HCT116 (cell line): ENCODE data around the gene DAPK1. TPM values are rescaled to one million over a fixed set of nuclear protein-coding genes. Genes with fewer than 3 reads are reported as not detected.

ENCODE experiments used
- ATAC-seq: fragments of 200-7000 bp; cut with Tn5 transposase; 2 replicates; pipeline ENCODE4 v1.9.1; 2020; ENCODE audit warnings: mild to moderate bottlenecking, moderate library complexity
- BruUV-seq: library from RNA; stranded (reverse); fragments of 400-500 nt; replicated peaks from 2 replicates; lab custom pipeline; 2021; lab: Mats Ljungman, UMichigan
- CTCF ChIA-PET: fragments of 300-600 bp; sonication (Branson Sonifier 250); formaldehyde crosslinking; loops from one replicate; lab custom pipeline; 2021; ENCODE audit warnings: antibody characterized with exemption; lab: Charles Lee
- POLR2A ChIA-PET: fragments of 300-600, 350-600 bp; sonication (Branson Sonifier 250); formaldehyde crosslinking; loops from one replicate; lab custom pipeline; 2021; ENCODE audit warnings: antibody characterized with exemption; lab: Charles Lee
- RAD21 ChIA-PET, 2 experiments: fragments of 300-600 bp; sonication (Branson Sonifier 250); formaldehyde crosslinking; loops; one replicate each; lab custom pipeline; 2023; ENCODE audit warnings: low total read pairs in 2 of 2; ENCODE audit not compliant: uncharacterized antibody in 2 of 2, unreplicated experiment in 2 of 2, low non-redundant PET in 1 of 2; lab: Charles Lee
- DNase-seq: peaks from one replicate; pipeline ENCODE4 v3.0.0-alpha.2; 2010; ENCODE audit warnings: low read depth, low spot score
- H2AFZ ChIP-seq: fragments of 200-600 bp; shearing (Covaris generic), sonication (generic); 2 replicates; pipeline ENCODE4 v1.6.1; 2017; ENCODE audit warnings: low read depth, mixed run types, mixed read lengths, antibody characterized with exemption, low read length; ENCODE audit not compliant: poor library complexity, severe bottlenecking
- H3K27ac ChIP-seq: 2 replicates; pipeline ENCODE4 v1.5.1; 2012; ENCODE audit warnings: low read depth, low read length
- H3K27me3 ChIP-seq: fragments of 200-600 bp; sonication (generic); 2 replicates; pipeline ENCODE4 v1.6.1; 2016; ENCODE audit warnings: mixed run types, low read length, mixed read lengths; ENCODE audit not compliant: insufficient read depth
- H3K36me3 ChIP-seq, 2 experiments: fragments of 200-500 bp in 1 of 2; fragments of 200-600 bp in 1 of 2; sonication (Bioruptor generic) in 1 of 2; sonication (generic) in 1 of 2; 2 replicates each; pipeline versions ENCODE4 v1.5.1 to v1.6.1; 2014 to 2016; ENCODE audit warnings: low read length in 2 of 2, inconsistent platforms in 1 of 2, mixed read lengths in 1 of 2, mixed run types in 1 of 2; ENCODE audit not compliant: insufficient read depth in 2 of 2, control insufficient read depth in 1 of 2
- H3K4me1 ChIP-seq, 2 experiments: fragments of 200-600 bp in 1 of 2; sonication (generic) in 1 of 2; 2 replicates each; pipeline versions ENCODE4 v1.5.1 to v1.6.1; 2012 to 2017; ENCODE audit warnings: low read length in 2 of 2, inconsistent platforms in 1 of 2, mild to moderate bottlenecking in 1 of 2, mixed read lengths in 1 of 2, mixed run types in 1 of 2, moderate library complexity in 1 of 2; ENCODE audit not compliant: insufficient read depth in 2 of 2, control insufficient read depth in 1 of 2
- H3K4me2 ChIP-seq: fragments of 200-600 bp; sonication (generic); 2 replicates; pipeline ENCODE4 v1.6.1; 2017; ENCODE audit warnings: mixed run types, low read length, mixed read lengths
- H3K4me3 ChIP-seq, 2 experiments: fragments of 200-600 bp in 1 of 2; sonication (generic) in 1 of 2; replicated peaks in 1 of 2; 2 replicates each; pipeline ENCODE4 v1.5.1; 2011 to 2016; ENCODE audit warnings: low read length in 2 of 2, control low read depth in 1 of 2, low read depth in 1 of 2, mild to moderate bottlenecking in 1 of 2, mixed read lengths in 1 of 2, mixed run types in 1 of 2
- H3K79me2 ChIP-seq: fragments of 200-600 bp; sonication (generic); 2 replicates; pipeline ENCODE4 v1.6.1; 2017; ENCODE audit warnings: mild to moderate bottlenecking, mixed run types, low read length, moderate library complexity, mixed read lengths; ENCODE audit not compliant: insufficient read depth
- H3K9ac ChIP-seq: fragments of 200-600 bp; sonication (generic); 2 replicates; pipeline ENCODE4 v1.6.1; 2016; ENCODE audit warnings: low read length, mixed read lengths
- H3K9me2 ChIP-seq: fragments of 200-600 bp; sonication (generic), shearing (Covaris generic); 2 replicates; pipeline ENCODE4 v1.6.1; 2017; ENCODE audit warnings: mixed run types, mild to moderate bottlenecking, moderate library complexity; ENCODE audit not compliant: insufficient read depth
- H3K9me3 ChIP-seq, 2 experiments: fragments of 200-500 bp in 1 of 2; fragments of 200-600 bp in 1 of 2; sonication (Bioruptor generic) in 1 of 2; sonication (generic) in 1 of 2; 2 replicates each; pipeline ENCODE4 v1.6.1; 2014 to 2017; ENCODE audit warnings: low read length in 2 of 2, mixed read lengths in 2 of 2, inconsistent platforms in 1 of 2, low read depth in 1 of 2, mild to moderate bottlenecking in 1 of 2, mixed run types in 1 of 2, moderate library complexity in 1 of 2; ENCODE audit not compliant: control insufficient read depth in 1 of 2, insufficient read depth in 1 of 2
- H4K20me1 ChIP-seq: fragments of 200-600 bp; sonication (generic), shearing (Covaris generic); 2 replicates; pipeline ENCODE4 v1.6.1; 2017; ENCODE audit warnings: mixed run types, mild to moderate bottlenecking, moderate library complexity; ENCODE audit not compliant: insufficient read depth
- ATF3 ChIP-seq: IDR thresholded peaks from 2 replicates; pipeline ENCODE4 v1.6.1; 2012
- EGR1 ChIP-seq: IDR thresholded peaks from 2 replicates; pipeline ENCODE4 v1.6.1; 2012; ENCODE audit warnings: low read depth
- ELF1 ChIP-seq: IDR thresholded peaks from 2 replicates; pipeline ENCODE4 v1.6.1; 2012; ENCODE audit warnings: low read depth, borderline replicate concordance
- EZH2 ChIP-seq: fragments of 200-600 bp; sonication (generic); IDR thresholded peaks from 2 replicates; pipeline ENCODE4 v1.6.1; 2017; ENCODE audit warnings: antibody characterized with exemption, mixed run types
- FOSL1 ChIP-seq: IDR thresholded peaks from 2 replicates; pipeline ENCODE4 v1.6.1; 2012; ENCODE audit warnings: low read depth
- MAX ChIP-seq: IDR thresholded peaks from 2 replicates; pipeline ENCODE4 v1.6.1; 2012
- RAD21 ChIP-seq: IDR thresholded peaks from 2 replicates; pipeline ENCODE4 v1.6.1; 2012; ENCODE audit warnings: low read depth, mild to moderate bottlenecking
- REST ChIP-seq: IDR thresholded peaks from 2 replicates; pipeline ENCODE4 v1.6.1; 2012; ENCODE audit warnings: low read depth
- SIN3A ChIP-seq: IDR thresholded peaks from 2 replicates; pipeline ENCODE4 v1.6.1; 2012; ENCODE audit warnings: low read depth
- SRF ChIP-seq: IDR thresholded peaks from 2 replicates; pipeline ENCODE4 v1.6.1; 2012; ENCODE audit warnings: low read depth
- TCF7L2 ChIP-seq: IDR thresholded peaks from 2 replicates; pipeline ENCODE4 v1.7.0; 2011; ENCODE audit warnings: borderline replicate concordance, inconsistent platforms; ENCODE audit not compliant: insufficient read depth, insufficient read length; ENCODE audit errors: extremely low read depth
- ZBTB33 ChIP-seq: IDR thresholded peaks from 2 replicates; pipeline ENCODE4 v1.6.1; 2011; ENCODE audit warnings: mild to moderate bottlenecking, low read length, moderate library complexity; ENCODE audit not compliant: insufficient replicate concordance; ENCODE audit errors: extremely low read depth
- ZNF274 ChIP-seq: fragments of 200-500 bp; sonication (Bioruptor generic); IDR thresholded peaks from 2 replicates; pipeline ENCODE4 v1.6.1; 2014; ENCODE audit warnings: mild to moderate bottlenecking, low read depth, low read length, inconsistent platforms
- intact Hi-C: fragments of 100-400 bp; cut with micrococcal nuclease; formaldehyde crosslinking; loops from 2 replicates; pipeline ENCODE4 v1.10.0; 2022
- total RNA-seq: library from RNA; stranded (reverse); gene quantifications from one replicate; pipeline ENCODE4 v1.2.1, GENCODE V29; 2021; ENCODE audit not compliant: unreplicated experiment

Gene DAPK1
- total RNA-seq, 1 experiment from 2014 or later: 5.6 TPM

GRCh38 chr9:87580941-87581438 lies 83.3 kb downstream of the DAPK1 start:
- no peak for ATAC-seq
- TF ChIP-seq ZBTB33: no peak
- TF ChIP-seq SIN3A: no peak
- no peak for TF ChIP-seq RAD21
- TF ChIP-seq MAX: no peak
- TF ChIP-seq EGR1: no peak
- no peak for TF ChIP-seq ELF1
- no peak for TF ChIP-seq FOSL1
- TF ChIP-seq TCF7L2: no peak
- no peak for TF ChIP-seq SRF
- TF ChIP-seq ATF3: no peak
- no peak for TF ChIP-seq EZH2
- TF ChIP-seq ZNF274: no peak
- TF ChIP-seq REST: no peak
- TF ChIP-seq, all 23 proteins: peak for 0

More at GRCh38 chr9:87580941-87581438, 83.3 kb downstream of the DAPK1 start:
- Histone ChIP-seq H3K79me2 (no peaks in the 10 kb centered on the region), H2AFZ (no peak overlapping the region), H3K27me3 (no peaks in the 10 kb centered on the region), H4K20me1 (no peaks in the 10 kb centered on the region), H3K4me1 (no peaks in the 10 kb centered on the region), H3K9me3 (no peaks in the 10 kb centered on the region), H3K36me3 (no peaks in the 10 kb centered on the region), H3K27ac (no peak overlapping the region), H3K4me2 (no peak overlapping the region), H3K9me2 (no peaks in the 10 kb centered on the region), H3K9ac (no peak overlapping the region), H3K4me3 (no peak overlapping the region)
- ChIA-PET CTCF (no interaction called here), RAD21 (no interaction called here), POLR2A (no interaction called here)
- intact Hi-C loops: no loop called here
- BruUV-seq: no TSS peak
- no peak for DNase-seq
